AG09309 (cell line): Measurements from ENCODE around the gene NLGN2.

Experiments used
- DNase-seq: peaks from one replicate; pipeline ENCODE4 v3.0.0-alpha.2; 2010; ENCODE audit warnings: low read depth
- H3K4me3 ChIP-seq: 2 replicates; pipeline ENCODE4 v1.5.1; 2011; ENCODE audit warnings: mild to moderate bottlenecking, low read depth, low read length, moderate library complexity; ENCODE audit not compliant: control insufficient read depth
- CTCF ChIP-seq: IDR thresholded peaks from 2 replicates; pipeline ENCODE4 v1.5.1; 2011; ENCODE audit warnings: mild to moderate bottlenecking, low read depth, low read length, inconsistent platforms; ENCODE audit not compliant: insufficient read depth, control insufficient read depth; ENCODE audit errors: missing control alignments

NLGN2 gene

GRCh38 chr17:7467498-7467897 is 59.9 kb downstream of the NLGN2 start:
- H3K4me3 ChIP-seq, result no peak overlapping the region
- no peak for DNase-seq
- TF ChIP-seq CTCF, result no peak

GRCh38 chr17:7468290-7468689 is 60.6 kb downstream of the NLGN2 start:
- TF ChIP-seq CTCF, result no peak
- no peak overlapping the region for H3K4me3 ChIP-seq
- DNase-seq, result no peak

GRCh38 chr17:7468804-7469389 is 61.3 kb downstream of the NLGN2 start:
- TF ChIP-seq CTCF, result no peak

More at GRCh38 chr17:7468804-7469389, 61.3 kb downstream of the NLGN2 start:
- no peak overlapping the region for H3K4me3 ChIP-seq
- DNase-seq, result no peak
